Measurements from ENCODE around the gene INTS6L.
A peak's percentile ranks its signal among the peaks of the same experiment; 100 is the strongest.
"Not testable (repeated sequence)": the region's sequence is repeated elsewhere in the genome, so short reads cannot be mapped to it uniquely, and the experiment has no call there.

INTS6L gene

GRCh38 chrX:135624408-135625204, 104.1 kb downstream of the INTS6L start:
- not testable (repeated sequence) for H3K9ac ChIP-seq (ENCODE audit: low read length); H3K27me3 ChIP-seq (replicated peaks; ENCODE audit: control insufficient read depth, insufficient read depth, low read length); H3K36me3 ChIP-seq (ENCODE audit: control insufficient read depth, insufficient read depth, low read length, severe bottlenecking); DNase-seq (ENCODE audit: low read depth); H3K4me3 ChIP-seq (ENCODE audit: low read length); H3K9me3 ChIP-seq (ENCODE audit: control insufficient read depth, low read length); H3K4me1 ChIP-seq (ENCODE audit: control insufficient read depth, insufficient read depth, low read length)

- no peaks in the 10 kb centered on the region for H3K36me3 ChIP-seq (ENCODE audit: control insufficient read depth, insufficient read depth, low read length, severe bottlenecking)
- DNase-seq (ENCODE audit: low read depth) = peak; percentile 18
- H3K4me1 ChIP-seq (ENCODE audit: control insufficient read depth, insufficient read depth, low read length) = no peaks in the 10 kb centered on the region
- peaks cover 13% of the 10 kb centered on the region for H3K27me3 ChIP-seq (replicated peaks; ENCODE audit: control insufficient read depth, insufficient read depth, low read length)
- H3K9me3 ChIP-seq (ENCODE audit: control insufficient read depth, low read length) = no peaks in the 10 kb centered on the region
- H3K4me3 ChIP-seq (ENCODE audit: low read length) = no peak overlapping the region
- H3K9ac ChIP-seq (ENCODE audit: low read length) = no peak overlapping the region
These were observed 105.5 kb downstream of the INTS6L start for GRCh38 chrX:135625995-135626394.

- Histone ChIP-seq H3K9me3 (ENCODE audit: control insufficient read depth, low read length) (no peaks in the 10 kb centered on the region), H3K4me1 (ENCODE audit: control insufficient read depth, insufficient read depth, low read length) (no peaks in the 10 kb centered on the region), H3K9ac (ENCODE audit: low read length) (no peak overlapping the region), H3K27me3 (replicated peaks; ENCODE audit: control insufficient read depth, insufficient read depth, low read length) (peaks cover 19% of the 10 kb centered on the region), H3K36me3 (ENCODE audit: control insufficient read depth, insufficient read depth, low read length, severe bottlenecking) (no peaks in the 10 kb centered on the region), H3K4me3 (ENCODE audit: low read length) (no peak overlapping the region)
- no peak for DNase-seq (ENCODE audit: low read depth)
These were observed 108.9 kb downstream of the INTS6L start for GRCh38 chrX:135629342-135629741.
